HG03060 (cell line): Measurements from ENCODE around the gene VPS26B.

Source experiments
- ATAC-seq: cut with Tn5 transposase; IDR thresholded peaks from one replicate; pipeline ENCODE4 v1.9.1; 2021; ENCODE audit warnings: low read depth, moderate number of reproducible peaks; ENCODE audit not compliant: unreplicated experiment

The VPS26B gene

DNA sequence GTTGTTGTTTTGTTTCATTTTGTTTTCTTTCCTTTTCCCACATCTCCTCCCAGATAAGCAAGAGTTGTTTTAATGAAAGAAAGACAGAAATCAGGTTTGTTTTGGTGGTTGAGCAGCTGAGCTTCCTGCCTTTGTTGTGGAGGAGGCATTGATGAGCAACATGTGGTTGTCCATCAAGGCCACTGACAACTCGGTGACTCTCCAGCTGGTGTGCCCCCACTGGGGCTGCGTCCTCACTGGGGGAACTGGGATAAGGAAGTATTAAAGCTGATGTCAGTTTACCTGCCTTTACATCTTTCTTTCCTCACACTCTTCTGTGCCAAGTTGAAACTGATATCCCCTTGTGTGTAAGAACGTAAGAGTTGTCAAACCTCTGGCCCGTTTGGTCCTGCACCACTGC lies 5.9 kb downstream of the VPS26B start:
- ATAC-seq = no peak

- ATAC-seq = no peak
Observed at GRCh38 chr11:134231958-134232659, 7.6 kb downstream of the VPS26B start.

DNA sequence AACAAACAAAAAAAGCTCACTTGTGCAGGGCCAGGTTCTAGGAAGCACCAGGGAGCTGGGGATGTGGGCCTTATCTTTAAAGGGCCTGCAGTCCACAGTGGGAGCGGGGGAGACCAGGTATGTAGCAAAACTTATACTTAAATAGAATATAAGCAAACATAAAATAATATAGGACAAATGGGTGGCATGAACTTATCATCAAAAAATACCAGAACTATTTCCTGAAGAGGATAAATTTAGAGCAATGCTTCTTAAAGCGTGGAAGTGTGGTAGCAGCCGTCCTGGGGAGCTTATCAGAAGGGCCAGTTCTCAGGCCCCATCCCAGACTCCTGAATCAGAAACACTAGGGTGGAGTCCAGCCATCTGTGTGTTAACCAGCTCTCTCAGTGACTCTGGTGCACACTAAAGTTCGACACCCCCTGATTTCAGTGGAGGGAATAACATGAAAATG lies 9.3 kb downstream of the VPS26B start:
- no peak for ATAC-seq

GRCh38 chr11:134235399-134235798 lies 10.9 kb downstream of the VPS26B start:
- no peak for ATAC-seq

DNA sequence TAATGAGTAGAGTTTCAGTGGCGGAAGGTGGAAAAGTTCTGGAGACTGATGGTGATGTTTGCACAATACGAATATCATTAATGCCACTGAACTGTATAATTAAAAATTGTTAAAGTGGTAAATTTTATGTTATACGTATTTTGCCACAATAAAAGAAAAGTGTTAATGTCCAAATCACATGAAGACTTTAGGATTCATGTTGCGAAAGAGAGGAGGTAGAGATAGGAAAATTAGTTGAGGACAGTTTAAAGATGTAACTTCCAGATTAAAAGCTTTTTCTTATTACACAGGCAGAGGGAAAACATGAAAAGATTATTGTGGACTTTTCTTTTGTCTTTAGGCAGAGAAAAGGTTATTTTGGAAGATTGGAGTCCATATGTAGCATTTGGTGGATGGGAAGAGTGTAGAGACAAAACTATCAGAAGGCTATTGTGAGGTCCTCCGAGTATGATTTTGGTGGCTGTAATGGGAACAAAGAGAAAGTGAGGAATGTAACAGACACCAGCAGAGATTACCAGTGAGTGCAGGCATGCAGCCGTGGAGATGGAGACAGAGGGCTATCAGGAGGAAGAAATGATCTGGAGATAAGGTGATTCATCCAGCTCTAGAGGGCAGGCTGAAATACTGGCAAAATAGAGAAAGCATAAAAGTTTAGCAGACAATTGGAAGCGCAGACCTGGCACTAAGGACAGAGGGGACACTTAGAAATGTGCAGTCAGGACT lies 12.5 kb downstream of the VPS26B start:
- ATAC-seq = no peak

DNA sequence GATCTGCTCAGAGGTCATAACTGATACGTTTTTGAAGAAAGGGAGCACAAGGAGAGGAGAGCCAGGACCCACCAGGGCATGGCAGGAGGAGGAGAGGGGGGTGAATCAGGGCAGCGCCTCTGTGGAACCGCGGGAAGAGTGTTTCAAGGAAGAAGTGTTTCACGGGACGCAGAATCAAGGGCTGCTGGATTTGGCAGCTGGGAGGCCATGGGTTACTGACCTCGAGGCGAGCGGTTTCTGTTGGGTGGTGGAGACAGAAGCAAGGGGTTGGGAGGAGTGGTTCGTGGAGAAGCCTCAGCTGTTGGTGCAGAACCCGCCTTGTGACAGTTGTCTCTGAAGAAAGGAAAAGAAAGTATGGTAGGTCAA lies 13.1 kb downstream of the VPS26B start:
- no peak for ATAC-seq

GRCh38 chr11:134238956-134239355 lies 14.5 kb downstream of the VPS26B start:
- no peak for ATAC-seq

GRCh38 chr11:134240592-134240991 lies 16.1 kb downstream of the VPS26B start:
- no peak for ATAC-seq

GRCh38 chr11:134242376-134242775 lies 17.9 kb downstream of the VPS26B start:
- no peak for ATAC-seq

DNA sequence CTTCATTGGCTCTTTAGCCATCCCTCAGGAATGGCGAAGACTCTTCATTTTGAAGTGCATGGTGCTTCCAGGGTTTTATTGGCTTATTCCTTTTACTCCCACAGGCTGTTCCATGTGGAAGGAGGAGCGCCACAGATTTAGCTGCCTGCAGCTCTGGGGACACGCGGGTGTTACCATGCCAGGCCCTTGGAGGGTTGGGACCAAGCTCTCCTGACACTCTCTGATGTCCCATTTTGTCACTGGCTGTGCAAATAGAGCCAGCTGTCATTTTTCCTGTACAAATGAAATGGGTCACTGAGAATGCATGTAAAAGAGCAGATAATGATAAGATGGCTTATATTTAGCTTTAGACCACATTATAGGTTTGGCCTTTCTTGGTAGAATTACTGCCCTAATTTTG lies 19.4 kb downstream of the VPS26B start:
- no peak for ATAC-seq

DNA sequence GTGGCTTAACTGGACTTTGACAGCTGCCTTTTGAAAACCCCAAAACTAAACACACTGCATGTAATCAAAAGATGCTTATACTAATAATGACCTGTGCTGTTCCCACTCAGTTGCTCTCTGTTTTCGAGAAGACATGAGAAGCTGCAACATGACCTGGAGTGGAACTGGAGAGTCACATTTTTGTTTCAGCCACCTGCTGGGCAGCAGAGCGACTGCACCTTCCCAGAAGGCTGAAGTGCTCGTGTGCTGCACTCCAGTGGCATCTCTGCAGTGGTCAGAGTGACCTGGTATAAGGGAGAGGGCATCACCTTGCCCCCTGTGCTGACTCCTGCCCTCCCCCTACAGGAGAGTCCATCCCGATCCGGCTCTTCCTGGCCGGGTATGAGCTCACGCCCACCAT lies 20.1 kb downstream of the VPS26B start:
- ATAC-seq = no peak

DNA sequence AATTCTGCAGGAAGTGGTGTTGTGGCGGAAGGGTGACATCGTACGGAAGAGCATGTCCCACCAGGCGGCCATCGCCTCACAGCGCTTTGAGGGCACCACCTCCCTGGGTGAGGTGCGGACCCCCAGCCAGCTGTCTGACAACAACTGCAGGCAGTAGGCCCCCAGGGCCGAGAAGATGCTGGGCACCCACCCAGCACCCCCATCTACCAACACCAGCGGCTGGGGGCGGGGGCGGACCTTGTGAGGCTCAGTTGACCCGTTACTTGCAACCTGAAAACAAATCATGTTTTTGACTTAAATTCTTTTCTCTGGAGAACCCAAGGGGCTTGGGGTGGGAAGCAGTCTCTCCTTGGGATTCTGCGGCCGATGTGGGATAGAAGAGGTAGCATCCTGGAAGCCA lies 21.0 kb downstream of the VPS26B start:
- no peak for ATAC-seq

DNA sequence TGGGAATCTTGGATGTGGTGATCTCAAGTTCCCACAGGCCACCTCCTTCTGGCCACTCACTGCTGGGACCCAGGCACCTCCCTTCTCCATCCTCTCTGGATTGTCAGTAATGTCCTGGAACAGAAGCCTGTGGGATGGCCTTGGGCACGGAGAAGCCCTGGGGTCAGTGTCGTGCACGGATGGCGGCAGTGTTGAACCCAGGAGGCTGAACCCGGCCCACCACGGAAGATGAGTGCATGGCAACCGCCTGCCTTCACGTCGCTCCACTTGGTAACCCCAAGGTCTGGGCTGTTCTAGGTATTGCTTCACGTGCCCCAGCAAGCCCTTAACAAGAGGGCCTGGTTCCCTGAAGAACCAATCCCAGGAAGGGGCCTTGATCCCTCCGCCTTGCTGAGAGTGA lies 21.6 kb downstream of the VPS26B start:
- no peak for ATAC-seq

GRCh38 chr11:134246678-134247077 lies 22.2 kb downstream of the VPS26B start:
- no peak for ATAC-seq

DNA sequence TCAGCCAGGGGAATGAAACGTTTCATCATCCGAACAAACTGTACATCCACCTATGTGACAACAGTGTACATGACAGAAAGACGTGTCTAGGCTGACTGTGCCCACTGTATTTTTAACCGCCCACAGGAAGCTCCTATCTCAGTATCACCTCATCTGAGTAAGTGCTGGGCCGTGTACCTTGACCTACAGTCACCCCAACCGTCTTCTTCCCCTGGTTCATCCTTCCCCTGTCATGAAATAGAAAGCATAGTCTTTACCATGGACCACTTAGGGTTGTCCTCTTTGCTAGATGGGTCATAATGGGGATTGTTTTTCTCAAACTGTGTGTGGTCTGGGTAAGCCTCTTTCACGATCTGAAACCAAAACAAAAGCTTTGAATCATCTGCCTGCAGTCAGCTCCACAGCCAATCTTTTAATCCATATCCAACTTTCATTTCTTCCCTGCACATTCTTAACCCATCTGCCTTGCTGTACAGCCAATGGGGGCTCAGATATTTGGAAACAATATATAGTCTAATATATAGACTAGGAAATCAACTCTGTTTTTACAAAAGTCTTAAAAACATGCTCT lies 24.5 kb downstream of the VPS26B start:
- no peak for ATAC-seq

DNA sequence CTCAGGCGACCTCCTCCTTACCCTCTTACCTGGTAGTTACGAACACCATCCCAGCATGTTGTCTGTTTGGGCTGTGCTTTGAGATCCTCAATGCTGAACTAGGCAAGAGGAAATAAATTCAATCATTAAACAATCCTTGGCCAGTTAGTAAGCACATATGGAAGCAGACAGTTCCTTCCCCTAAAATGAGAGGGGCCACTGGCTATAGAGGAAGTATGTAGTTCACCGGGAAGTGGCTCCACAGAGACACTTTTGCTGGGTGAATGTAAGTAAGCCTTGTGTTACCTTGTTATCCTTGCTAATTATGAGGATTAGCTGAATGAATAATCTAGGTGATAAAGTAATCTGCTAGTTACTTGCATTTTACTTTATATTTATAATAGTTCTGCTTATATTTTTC lies 25.8 kb downstream of the VPS26B start:
- no peak for ATAC-seq

DNA sequence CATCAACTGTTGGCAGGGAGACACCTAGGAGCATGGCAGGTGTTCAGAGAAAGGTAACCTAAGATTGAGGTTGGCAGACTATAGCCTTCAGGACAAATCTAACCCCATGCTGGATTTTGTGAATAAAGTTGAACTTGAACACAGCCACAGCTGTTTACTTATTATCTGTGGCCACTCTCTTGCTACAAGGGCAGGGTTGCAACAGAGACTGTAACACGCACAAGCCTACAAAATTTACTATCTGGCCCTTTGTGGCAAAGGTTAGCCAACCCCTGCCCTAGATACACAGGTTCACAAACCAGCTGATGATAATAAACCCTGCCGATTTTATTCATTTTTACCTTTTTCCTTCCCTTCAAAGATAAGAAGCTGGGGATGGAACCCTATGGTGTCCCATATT lies 26.2 kb downstream of the VPS26B start:
- no peak for ATAC-seq

DNA sequence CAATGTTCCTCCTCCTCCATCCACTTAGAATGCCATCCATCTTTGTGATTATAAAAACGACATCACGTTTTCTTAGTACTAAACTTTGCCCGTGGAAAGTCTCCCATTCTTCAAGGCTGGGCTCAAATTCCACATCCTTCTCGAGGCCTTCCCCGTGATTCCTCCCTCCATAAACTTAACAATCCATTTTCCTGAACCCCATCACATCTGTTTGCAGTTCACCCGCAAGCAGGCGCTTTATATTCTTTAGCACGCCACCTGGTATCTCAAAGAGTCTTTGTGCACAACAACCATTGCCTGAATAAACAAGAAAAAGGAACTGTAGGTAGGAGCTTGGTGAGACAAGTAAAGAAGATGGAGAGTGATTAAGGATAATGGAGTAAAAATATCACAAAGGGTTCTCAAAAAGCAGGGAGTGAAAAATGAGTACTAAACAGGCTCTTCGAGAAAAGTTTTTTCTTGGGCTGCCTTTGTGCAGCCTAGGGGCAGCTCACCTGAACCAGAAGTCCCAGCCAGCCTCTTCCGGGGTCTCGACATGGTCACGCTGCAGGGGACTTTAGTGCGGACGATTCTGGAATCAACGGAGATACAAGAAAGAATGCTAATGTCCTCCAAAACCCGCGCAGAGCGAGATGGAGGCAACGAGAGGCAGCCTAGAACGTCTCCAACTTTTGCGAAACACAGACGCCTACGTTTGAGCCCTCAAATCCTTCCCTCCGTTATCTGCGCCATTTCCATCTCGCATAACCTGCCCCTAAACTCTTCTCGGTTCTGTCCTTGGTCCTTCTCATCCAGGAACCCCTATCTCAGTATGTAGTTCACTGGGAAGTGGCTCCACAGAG lies 28.1 kb downstream of the VPS26B start:
- peak; percentile 27 for ATAC-seq

- peak; percentile 97 for ATAC-seq
Observed at GRCh38 chr11:134253188-134253993, 28.9 kb downstream of the VPS26B start, which contains the start of the genes ACAD8 and THYN1. Gene ACAD8 (plus strand): TSS chr11:134253568. CDS start chr11:134253601, 33 bp downstream. Gene THYN1 (minus strand): TSS chr11:134253352. CDS start chr11:134252882, 470 bp downstream.
